IMR-90 (cell line): ENCODE results near the gene SLC44A4. TPM values are rescaled to one million over a fixed set of nuclear protein-coding genes. Genes with fewer than 3 reads are reported as not detected.

Experiments
- ATAC-seq: fragments of 200-7000 bp; cut with Tn5 transposase; 2 replicates; pipeline ENCODE4 v1.9.1; 2020; ENCODE audit warnings: low read depth, mild to moderate bottlenecking, moderate library complexity
- BruUV-seq: library from RNA; stranded (reverse); fragments of 400-500 nt; replicated peaks from 2 replicates; lab custom pipeline; 2021; lab: Mats Ljungman, UMichigan
- CTCF ChIA-PET: fragments of 300-600 bp; formaldehyde crosslinking; extraction: SDS; loops from one replicate; lab custom pipeline; 2021; ENCODE audit warnings: antibody characterized with exemption; lab: Yijun Ruan, JAX
- POLR2A ChIA-PET: fragments of 300-600 bp; sonication (Branson Sonifier 250); formaldehyde crosslinking; loops from one replicate; lab custom pipeline; 2022; ENCODE audit warnings: antibody characterized with exemption; ENCODE audit not compliant: unreplicated experiment; lab: Charles Lee
- DNase-seq: peaks from one replicate; pipeline ENCODE4 v3.0.0; 2013
- H2AFZ ChIP-seq: replicated peaks from 2 replicates; pipeline ENCODE3; 2013; ENCODE audit warnings: low read length, mild to moderate bottlenecking; ENCODE audit not compliant: poor library complexity
- H2AK5ac ChIP-seq: 2 replicates; pipeline ENCODE4 v1.6.1; 2013; ENCODE audit warnings: low read depth, low read length, inconsistent platforms
- H2AK9ac ChIP-seq: replicated peaks from 2 replicates; pipeline ENCODE3; 2013; ENCODE audit warnings: mild to moderate bottlenecking, low read depth, low read length, moderate library complexity; ENCODE audit not compliant: poor library complexity
- H2BK120ac ChIP-seq: 2 replicates; pipeline ENCODE4 v1.6.1; 2013; ENCODE audit warnings: low read depth, low read length, inconsistent platforms
- H2BK15ac ChIP-seq: 3 replicates; pipeline ENCODE4 v1.6.1; 2013; ENCODE audit warnings: low read depth, low read length, inconsistent platforms
- H2BK20ac ChIP-seq: 2 replicates; pipeline ENCODE4 v1.6.1; 2013; ENCODE audit warnings: low read depth, mild to moderate bottlenecking, inconsistent platforms, low read length, moderate library complexity
- H2BK5ac ChIP-seq: 2 replicates; pipeline ENCODE4 v1.6.1; 2013; ENCODE audit warnings: mild to moderate bottlenecking, low read depth, low read length, inconsistent platforms; ENCODE audit not compliant: poor library complexity, severe bottlenecking
- H3K14ac ChIP-seq: replicated peaks from 2 replicates; pipeline ENCODE4 v1.6.1; 2013; ENCODE audit warnings: low read depth, low read length, inconsistent platforms
- H3K18ac ChIP-seq: 2 replicates; pipeline ENCODE4 v1.6.1; 2013; ENCODE audit warnings: low read depth, low read length, control low read depth
- H3K23ac ChIP-seq: 2 replicates; pipeline ENCODE4 v1.6.1; 2013; ENCODE audit warnings: low read depth, low read length, inconsistent platforms
- H3K27ac ChIP-seq: 2 replicates; pipeline ENCODE4 v1.5.1; 2013; ENCODE audit warnings: mild to moderate bottlenecking, control low read depth, low read length; ENCODE audit not compliant: insufficient read depth
- H3K27me3 ChIP-seq: 2 replicates; pipeline ENCODE4 v1.6.1; 2013; ENCODE audit warnings: low read length; ENCODE audit not compliant: control insufficient read depth, insufficient read depth
- H3K36me3 ChIP-seq: 2 replicates; pipeline ENCODE4 v1.6.1; 2013; ENCODE audit warnings: low read length, mixed read lengths; ENCODE audit not compliant: control insufficient read depth, insufficient read depth
- H3K4ac ChIP-seq: 2 replicates; pipeline ENCODE4 v1.6.1; 2013; ENCODE audit warnings: low read depth, low read length, inconsistent platforms
- H3K4me1 ChIP-seq: 2 replicates; pipeline ENCODE4 v1.6.1; 2013; ENCODE audit warnings: low read length, mixed read lengths; ENCODE audit not compliant: control insufficient read depth, insufficient read depth
- H3K4me2 ChIP-seq: 2 replicates; pipeline ENCODE4 v1.6.1; 2013; ENCODE audit warnings: low read depth, mild to moderate bottlenecking, control low read depth, low read length, moderate library complexity
- H3K4me3 ChIP-seq: 2 replicates; pipeline ENCODE4 v1.5.1; 2013; ENCODE audit warnings: low read depth, mild to moderate bottlenecking, control low read depth, low read length, moderate library complexity; ENCODE audit not compliant: insufficient read depth
- H3K56ac ChIP-seq: 2 replicates; pipeline ENCODE4 v1.6.1; 2013; ENCODE audit warnings: low read length, inconsistent platforms; ENCODE audit not compliant: insufficient read depth; ENCODE audit errors: extremely low read depth
- H3K79me1 ChIP-seq, 2 experiments: 2 replicates each; pipeline ENCODE4 v1.6.1; 2013; ENCODE audit warnings: low read length in 2 of 2, inconsistent platforms in 1 of 2, low read depth in 1 of 2
- H3K9ac ChIP-seq: 2 replicates; pipeline ENCODE4 v1.6.1; 2013; ENCODE audit warnings: low read depth, low read length, control low read depth
- H3K9me1 ChIP-seq: 2 replicates; pipeline ENCODE4 v1.6.1; 2013; ENCODE audit warnings: low read length, inconsistent platforms; ENCODE audit not compliant: insufficient read depth
- H3K9me3 ChIP-seq: 2 replicates; pipeline ENCODE4 v1.6.1; 2013; ENCODE audit warnings: low read length; ENCODE audit not compliant: control insufficient read depth, insufficient read depth
- H4K20me1 ChIP-seq: 2 replicates; pipeline ENCODE4 v1.6.1; 2013; ENCODE audit warnings: low read length, inconsistent platforms; ENCODE audit not compliant: insufficient read depth
- H4K5ac ChIP-seq: 2 replicates; pipeline ENCODE4 v1.6.1; 2013; ENCODE audit warnings: mild to moderate bottlenecking, low read depth, low read length, control low read depth
- H4K8ac ChIP-seq, 2 experiments: 2 replicates each; pipeline ENCODE4 v1.6.1; 2013; ENCODE audit warnings: low read depth in 2 of 2, low read length in 2 of 2, control low read depth in 1 of 2, inconsistent platforms in 1 of 2
- H4K91ac ChIP-seq: 2 replicates; pipeline ENCODE4 v1.6.1; 2013; ENCODE audit warnings: low read depth, low read length, inconsistent platforms; ENCODE audit not compliant: insufficient read depth
- CEBPB ChIP-seq: IDR thresholded peaks from 2 replicates; pipeline ENCODE4 v1.6.1; 2012; ENCODE audit warnings: low read depth, low read length, improper control_type of control experiment
- POLR2A ChIP-seq: IDR thresholded peaks from 2 replicates; pipeline ENCODE4 v1.6.1; 2012; ENCODE audit warnings: mild to moderate bottlenecking, low read depth, low read length
- SMC3 ChIP-seq: fragments of 150-350 bp; IDR thresholded peaks from 2 replicates; pipeline ENCODE4 v1.6.1; 2016; ENCODE audit warnings: low read depth, mild to moderate bottlenecking, antibody characterized with exemption, low read length, moderate library complexity
- WGBS, 2 experiments: methylation state at CpG; one replicate each; pipeline versions ENCODE4 v1.1.5 to v1.1.7; 2013; ENCODE audit warnings: missing lambda C conversion rate in 2 of 2; ENCODE audit not compliant: insufficient read length in 1 of 2; ENCODE audit errors: extremely low coverage in 2 of 2; 5-methylcytosine and 5-hydroxymethylcytosine counted together
- dilution Hi-C: fragments of 300-500 bp; cut with HindIII; formaldehyde crosslinking; loops from one replicate; pipeline ENCODE4 v1.14.3; 2018; ENCODE audit warnings: low sequenced_read_pairs; ENCODE audit not compliant: unreplicated experiment
- in situ Hi-C: fragments of 300-500 bp; cut with MboI; formaldehyde crosslinking; loops from 3 replicates; pipeline ENCODE4 v1.14.3; 2019; ENCODE audit warnings: low sequenced_read_pairs, inconsistent platforms, mixed read lengths
- intact Hi-C: fragments of 100-400 bp; cut with micrococcal nuclease; formaldehyde crosslinking; loops from 2 replicates; pipeline ENCODE4 v1.10.0; 2022
- polyA plus RNA-seq, 3 experiments: library from polyadenylated mRNA; depleted of rRNA; stranded (reverse); fragments of >200 nt; gene quantifications; 2 replicates each; pipeline ENCODE4 v1.2.3, GENCODE V29; 2012; ENCODE audit warnings: low replicate concordance in 1 of 3
- total RNA-seq: library from RNA; depleted of rRNA; stranded (reverse); fragments of >200 nt; gene quantifications from 2 replicates; pipeline ENCODE4 v1.2.3, GENCODE V29; 2012

The SLC44A4 gene
- total and polyA plus RNA-seq, 2 of the 4 experiments (the other 2 are of a cell fraction): 0.14 to 0.36 TPM

DNA sequence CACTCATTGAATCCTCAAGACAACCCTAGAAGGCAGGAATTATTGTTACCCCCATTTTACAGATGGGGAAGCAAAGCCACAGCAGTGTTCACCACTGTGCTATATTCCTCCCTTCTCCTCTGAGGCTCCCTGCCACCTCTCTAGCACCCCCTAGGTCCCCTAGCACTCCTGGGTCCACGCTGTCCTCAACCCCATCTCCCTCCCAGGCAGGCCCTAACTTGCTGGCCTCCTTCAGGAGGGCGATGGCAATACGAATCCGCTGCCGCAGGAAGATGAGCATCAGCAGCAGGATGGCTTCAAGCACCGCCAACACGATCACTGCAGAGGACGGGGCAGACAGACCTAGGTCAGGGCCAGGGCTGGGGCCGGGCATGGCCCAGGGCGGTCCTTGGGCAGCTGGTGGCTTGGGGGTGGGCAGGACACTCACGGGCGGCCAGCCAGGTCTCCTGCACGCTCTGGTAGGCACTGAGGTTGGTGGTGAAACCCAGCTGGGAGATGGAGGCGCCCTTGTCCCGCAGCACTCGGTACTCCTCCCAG, 8.3 kb downstream of the SLC44A4 start:
- POLR2A ChIA-PET: no interaction called here
- no TSS peak for BruUV-seq
- 63% methylated on average over 12 of the region's 16 CpGs; no CpG with 5 or more reads in 1 of the 2 experiments for WGBS, 2 experiments

More for the DNA sequence above, 8.3 kb downstream of the SLC44A4 start:
- H3K27ac ChIP-seq: no peak overlapping the region
- dilution Hi-C loops (no loop called here), intact Hi-C loops (no loop called here), in situ Hi-C loops (no loop called here)
- no peak overlapping the region for H3K23ac ChIP-seq
- H3K9ac ChIP-seq: no peak overlapping the region
- no peak overlapping the region; the same call in 1 of the 2 replicates for H3K18ac ChIP-seq
- H3K4ac ChIP-seq: no peak overlapping the region
- H2BK15ac ChIP-seq: no peak overlapping the region
- peaks cover 8% of the 10 kb centered on the region for H3K4me1 ChIP-seq
- no peak overlapping the region; the same call in 1 of the 2 replicates for H4K5ac ChIP-seq
- no peak overlapping the region for H2AK5ac ChIP-seq
- H3K56ac ChIP-seq: no peak overlapping the region
- no peak overlapping the region for H2BK20ac ChIP-seq
- no peak overlapping the region for H4K91ac ChIP-seq
- CTCF ChIA-PET: interaction anchor here (0.6 kb wide), 1 partner anchor 116 kb away, joined by 4 read pairs; no protein-coding TSS in a partner anchor
- DNase-seq (no peak), ATAC-seq (no peak)
- H3K4me2 ChIP-seq: no peak overlapping the region
- peak overlapping the region in 1 of 2 experiments; percentile 60; a peak in 1 of 4 replicates for H4K8ac ChIP-seq
- no peak overlapping the region for H2BK5ac ChIP-seq
- H3K9me1 ChIP-seq: peaks cover 3% of the 10 kb centered on the region; the same call in 1 of the 2 replicates
- no peaks in the 10 kb centered on the region for H3K79me1 ChIP-seq
- peak overlapping the region; percentile 19; the same call in 1 of the 2 replicates for H3K14ac ChIP-seq
- H2AFZ ChIP-seq: peak overlapping the region; percentile 87
- H3K27me3 ChIP-seq: no peaks in the 10 kb centered on the region
- TF ChIP-seq CEBPB (no peak), POLR2A (no peak), SMC3 (no peak)
- no peaks in the 10 kb centered on the region for H4K20me1 ChIP-seq
- H2AK9ac ChIP-seq: peak overlapping the region; percentile 73
- H3K9me3 ChIP-seq: no peaks in the 10 kb centered on the region
- no peaks in the 10 kb centered on the region for H3K36me3 ChIP-seq
- H2BK120ac ChIP-seq: no peak overlapping the region
- H3K4me3 ChIP-seq: no peak overlapping the region
